Smooth muscle cell (in vitro differentiated cells): Measurements from ENCODE around the gene BRWD1. TPM values are rescaled to one million over a fixed set of nuclear protein-coding genes. Genes with fewer than 3 reads are reported as not detected.
A peak's percentile ranks its signal among the peaks of the same experiment; 100 is the strongest.

Experiments
- DNase-seq: peaks from one replicate; lab custom pipeline; 2025; ENCODE audit not compliant: unreplicated experiment; lab: John Stamatoyannopoulos, UW
- H2AFZ ChIP-seq: fragments of 200-600 bp; sonication (generic); 2 replicates; pipeline ENCODE4 v1.6.0; 2016; ENCODE audit warnings: antibody characterized with exemption, low read depth, mild to moderate bottlenecking
- H3F3A ChIP-seq: fragments of 200-600 bp; sonication (generic); 2 replicates; pipeline ENCODE4 v1.6.0; 2017; ENCODE audit warnings: antibody characterized with exemption, low read depth
- H3K27ac ChIP-seq: fragments of 200-600 bp; sonication (generic); 2 replicates; pipeline ENCODE4 v1.5.1; 2016; ENCODE audit warnings: low read depth, mild to moderate bottlenecking
- H3K27me3 ChIP-seq: fragments of 200-600 bp; sonication (generic); 2 replicates; pipeline ENCODE4 v1.6.1; 2016; ENCODE audit warnings: low read depth, mild to moderate bottlenecking
- H3K36me3 ChIP-seq: fragments of 200-600 bp; sonication (generic); 2 replicates; pipeline ENCODE4 v1.5.1; 2016; ENCODE audit warnings: low read depth
- H3K4me1 ChIP-seq: fragments of 200-600 bp; sonication (generic); 2 replicates; pipeline ENCODE4 v1.5.1; 2016; ENCODE audit warnings: low read depth
- H3K4me2 ChIP-seq: fragments of 200-600 bp; sonication (generic); 2 replicates; pipeline ENCODE4 v1.6.0; 2016; ENCODE audit warnings: mild to moderate bottlenecking
- H3K4me3 ChIP-seq: fragments of 200-600 bp; sonication (generic); 2 replicates; pipeline ENCODE4 v1.5.1; 2016; ENCODE audit warnings: mild to moderate bottlenecking
- H3K79me2 ChIP-seq: fragments of 200-600 bp; sonication (generic); 2 replicates; pipeline ENCODE4 v1.6.0; 2016; ENCODE audit warnings: low read depth, mild to moderate bottlenecking
- H3K9ac ChIP-seq: fragments of 200-600 bp; sonication (generic); 2 replicates; pipeline ENCODE4 v1.6.0; 2016; ENCODE audit warnings: low read depth
- H3K9me3 ChIP-seq: fragments of 200-600 bp; sonication (generic); replicated peaks from 2 replicates; pipeline ENCODE4 v1.5.1; 2016; ENCODE audit warnings: low read depth
- H4K20me1 ChIP-seq: fragments of 200-600 bp; sonication (generic); 2 replicates; pipeline ENCODE4 v1.6.0; 2016; ENCODE audit warnings: low read depth
- WGBS: methylation state at CpG from one replicate; pipeline ENCODE4 v1.1.7; 2016; ENCODE audit warnings: low lambda C conversion rate; 5-methylcytosine and 5-hydroxymethylcytosine counted together
- polyA plus RNA-seq: library from polyadenylated mRNA; unstranded; fragments of >200 nt; fragmentation: Nextera tagmentation; extraction: Ambion mirVana; gene quantifications from 2 replicates; pipeline ENCODE4 v1.2.1, GENCODE V29; 2016
- total RNA-seq: library from RNA; depleted of rRNA; stranded (reverse); fragments of >200 nt; gene quantifications from 2 replicates; pipeline ENCODE4 v1.2.3, GENCODE V29; 2014
- TF ChIP-seq, protein P1 (sequence below): fragments of 200-600 bp; sonication (generic); IDR thresholded peaks from 2 replicates; pipeline ENCODE4 v1.5.1; 2017; ENCODE audit warnings: borderline replicate concordance, mild to moderate bottlenecking, antibody characterized with exemption; ENCODE audit not compliant: insufficient read depth, poor library complexity, severe bottlenecking

BRWD1 gene
- total and polyA plus RNA-seq, 2 experiments from 2014 or later: 19.0 to 51.0 TPM

- peaks cover 13% of the 10 kb centered on the region for H4K20me1 ChIP-seq
- peaks cover 15% of the 10 kb centered on the region for H3F3A ChIP-seq
- peak overlapping the region; percentile 95 for H3K4me2 ChIP-seq
- no peak for DNase-seq
- 60% methylated on average over 8 of the region's 8 CpGs for WGBS
- peak overlapping the region; percentile 95 for H3K9ac ChIP-seq
- H3K4me1 ChIP-seq: peaks cover 18% of the 10 kb centered on the region
- peak overlapping the region; percentile 70 for H3K4me3 ChIP-seq
- H3K9me3 ChIP-seq: no peaks in the 10 kb centered on the region
- H3K27me3 ChIP-seq: no peaks in the 10 kb centered on the region
- H3K36me3 ChIP-seq: no peaks in the 10 kb centered on the region
- TF ChIP-seq, protein P1, sequence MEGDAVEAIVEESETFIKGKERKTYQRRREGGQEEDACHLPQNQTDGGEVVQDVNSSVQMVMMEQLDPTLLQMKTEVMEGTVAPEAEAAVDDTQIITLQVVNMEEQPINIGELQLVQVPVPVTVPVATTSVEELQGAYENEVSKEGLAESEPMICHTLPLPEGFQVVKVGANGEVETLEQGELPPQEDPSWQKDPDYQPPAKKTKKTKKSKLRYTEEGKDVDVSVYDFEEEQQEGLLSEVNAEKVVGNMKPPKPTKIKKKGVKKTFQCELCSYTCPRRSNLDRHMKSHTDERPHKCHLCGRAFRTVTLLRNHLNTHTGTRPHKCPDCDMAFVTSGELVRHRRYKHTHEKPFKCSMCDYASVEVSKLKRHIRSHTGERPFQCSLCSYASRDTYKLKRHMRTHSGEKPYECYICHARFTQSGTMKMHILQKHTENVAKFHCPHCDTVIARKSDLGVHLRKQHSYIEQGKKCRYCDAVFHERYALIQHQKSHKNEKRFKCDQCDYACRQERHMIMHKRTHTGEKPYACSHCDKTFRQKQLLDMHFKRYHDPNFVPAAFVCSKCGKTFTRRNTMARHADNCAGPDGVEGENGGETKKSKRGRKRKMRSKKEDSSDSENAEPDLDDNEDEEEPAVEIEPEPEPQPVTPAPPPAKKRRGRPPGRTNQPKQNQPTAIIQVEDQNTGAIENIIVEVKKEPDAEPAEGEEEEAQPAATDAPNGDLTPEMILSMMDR: no peak
- no peak overlapping the region for H2AFZ ChIP-seq
- no peak overlapping the region for H3K27ac ChIP-seq
- peaks cover 53% of the 10 kb centered on the region for H3K79me2 ChIP-seq
Observed at GRCh38 chr21:39182016-39182415, 131.4 kb downstream of the BRWD1 start.

GRCh38 chr21:39181205-39181818, 132.1 kb downstream of the BRWD1 start:
- H4K20me1 ChIP-seq: peaks cover 13% of the 10 kb centered on the region
- no peak overlapping the region for H2AFZ ChIP-seq
- H3K4me3 ChIP-seq: peak overlapping the region; percentile 70
- peaks cover 18% of the 10 kb centered on the region for H3K4me1 ChIP-seq
- peaks cover 53% of the 10 kb centered on the region for H3K79me2 ChIP-seq
- peak overlapping the region; percentile 95 for H3K4me2 ChIP-seq
- no peaks in the 10 kb centered on the region for H3K27me3 ChIP-seq
- no peaks in the 10 kb centered on the region for H3K9me3 ChIP-seq
- H3F3A ChIP-seq: peaks cover 15% of the 10 kb centered on the region
- TF ChIP-seq, protein P1: no peak
- WGBS: 91% methylated on average over 4 of the region's 4 CpGs
- no peak overlapping the region for H3K9ac ChIP-seq
- DNase-seq: no peak
- no peak overlapping the region for H3K27ac ChIP-seq
- H3K36me3 ChIP-seq: no peaks in the 10 kb centered on the region

- Histone ChIP-seq H3K36me3 (no peaks in the 10 kb centered on the region), H3K79me2 (peaks cover 53% of the 10 kb centered on the region), H3K9ac (no peak overlapping the region), H3K4me2 (no peak overlapping the region), H4K20me1 (peaks cover 13% of the 10 kb centered on the region), H2AFZ (no peak overlapping the region), H3K9me3 (no peaks in the 10 kb centered on the region), H3F3A (peaks cover 18% of the 10 kb centered on the region), H3K4me3 (no peak overlapping the region), H3K27ac (no peak overlapping the region), H3K4me1 (peaks cover 18% of the 10 kb centered on the region), H3K27me3 (no peaks in the 10 kb centered on the region)
- TF ChIP-seq, protein P1: peak; percentile 7
- WGBS: 96% methylated on average over 2 of the region's 2 CpGs
- no peak for DNase-seq
Observed at GRCh38 chr21:39180429-39181019, 132.9 kb downstream of the BRWD1 start.
